K562 (cell line): ENCODE measurements around the gene DLGAP3. TPM values are rescaled to one million over a fixed set of nuclear protein-coding genes. Genes with fewer than 3 reads are reported as not detected.

ENCODE experiments used
- ATAC-seq: fragments of 200-7000 bp; cut with Tn5 transposase; 3 replicates; pipeline ENCODE4 v1.9.1; 2020; ENCODE audit warnings: moderate library complexity
- BruUV-seq: library from RNA; stranded (reverse); fragments of 400-500 nt; replicated peaks from 2 replicates; lab custom pipeline; 2021; lab: Mats Ljungman, UMichigan
- CTCF ChIA-PET: fragments of 300-600 bp; formaldehyde crosslinking; extraction: SDS; loops from one replicate; lab custom pipeline; 2021; ENCODE audit warnings: low intra/inter-chr PET ratio; lab: Yijun Ruan, JAX
- POLR2A ChIA-PET: fragments of 300-600, 350-650 bp; sonication (Branson Sonifier 250); formaldehyde crosslinking; extraction: SDS; loops from one replicate; lab custom pipeline; 2021; ENCODE audit warnings: antibody characterized with exemption, inconsistent platforms; lab: Yijun Ruan, JAX
- DNase-seq, 4 experiments: peaks; one replicate each; pipeline versions ENCODE4 v3.0.0 to v3.0.0-alpha.2; 2011 to 2018; ENCODE audit warnings: low spot score in 3 of 4, mixed read lengths in 3 of 4; ENCODE audit errors: extremely low read depth in 1 of 4
- FAIRE-seq: peaks from 2 replicates; lab custom pipeline; 2011; peaks lifted over from hg19 to GRCh38; lab: Jason Lieb, UNC
- H2AFZ ChIP-seq: 2 replicates; pipeline ENCODE4 v1.6.0; 2011; ENCODE audit warnings: low read depth, low read length, control low read depth, inconsistent platforms
- H3K27ac ChIP-seq: fragments of 200-600 bp; 3 replicates; pipeline ENCODE4 v1.8.0; 2011; ENCODE audit warnings: low read depth, mild to moderate bottlenecking, control low read depth, inconsistent platforms, low read length, moderate library complexity, mixed read lengths; ENCODE audit errors: extremely low read depth
- H3K27me3 ChIP-seq, 2 experiments: fragments of 300-600 bp in 1 of 2; 2 replicates in 1 of 2; 3 replicates in 1 of 2; pipeline versions ENCODE4 v1.6.0 to v1.8.0; 2011; ENCODE audit warnings: inconsistent platforms in 2 of 2, low read length in 2 of 2, mild to moderate bottlenecking in 1 of 2, mixed read lengths in 1 of 2, moderate library complexity in 1 of 2; ENCODE audit not compliant: control insufficient read depth in 2 of 2, insufficient read depth in 2 of 2
- H3K36me3 ChIP-seq: fragments of 300-600 bp; 3 replicates; pipeline ENCODE4 v1.8.0; 2011; ENCODE audit warnings: mild to moderate bottlenecking, low read length, inconsistent platforms; ENCODE audit not compliant: control insufficient read depth, insufficient read depth
- H3K4me1 ChIP-seq, 2 experiments: fragments of 200-600 bp in 1 of 2; replicated peaks in 1 of 2; 2 replicates in 1 of 2; 3 replicates in 1 of 2; pipeline versions ENCODE4 v1.5.1 to v1.8.0; 2011; ENCODE audit warnings: inconsistent platforms in 2 of 2, low read length in 2 of 2, mild to moderate bottlenecking in 1 of 2, mixed read lengths in 1 of 2, moderate library complexity in 1 of 2; ENCODE audit not compliant: control insufficient read depth in 2 of 2, insufficient read depth in 2 of 2
- H3K4me2 ChIP-seq: 2 replicates; pipeline ENCODE4 v1.6.1; 2011; ENCODE audit warnings: low read length, control low read depth, inconsistent platforms, mixed read lengths; ENCODE audit not compliant: insufficient read depth
- H3K4me3 ChIP-seq: fragments of 200-600 bp; sonication (generic), shearing (Covaris generic); 2 replicates; pipeline ENCODE4 v1.5.1; 2016; ENCODE audit warnings: control low read depth, inconsistent platforms
- H3K79me2 ChIP-seq: fragments of 200-600 bp; 3 replicates; pipeline ENCODE4 v1.8.0; 2011; ENCODE audit warnings: low read length, inconsistent platforms; ENCODE audit not compliant: control insufficient read depth, insufficient read depth
- H3K9ac ChIP-seq, 2 experiments: 2 replicates each; pipeline versions ENCODE4 v1.6.0 to v1.6.1; 2011; ENCODE audit warnings: low read depth in 2 of 2, low read length in 2 of 2, control low read depth in 1 of 2, inconsistent platforms in 1 of 2, mild to moderate bottlenecking in 1 of 2, mixed read lengths in 1 of 2; ENCODE audit not compliant: insufficient read depth in 1 of 2
- H3K9me1 ChIP-seq: one replicate; pipeline ENCODE4 v1.6.0; 2011; ENCODE audit warnings: inconsistent platforms, mild to moderate bottlenecking, low read length, moderate library complexity; ENCODE audit not compliant: control insufficient read depth, insufficient read depth
- H3K9me3 ChIP-seq: replicated peaks from 2 replicates; pipeline ENCODE4 v1.5.1; 2011; ENCODE audit warnings: low read depth, low read length, inconsistent platforms; ENCODE audit not compliant: control insufficient read depth, insufficient read depth
- H4K20me1 ChIP-seq: replicated peaks from 2 replicates; pipeline ENCODE4 v1.6.1; 2011; ENCODE audit warnings: low read length, inconsistent platforms, mixed read lengths; ENCODE audit not compliant: control insufficient read depth, insufficient read depth
- CCAR2 ChIP-seq: fragments of 200-400 bp; formaldehyde crosslinking; IDR thresholded peaks from 2 replicates; pipeline ENCODE4 v1.6.1; 2017; ENCODE audit warnings: mild to moderate bottlenecking, low read depth, low read length
- MLLT1 ChIP-seq, 2 experiments: fragments of 450-650 bp; IDR thresholded peaks; 2 replicates each; pipeline ENCODE4 v1.6.1; 2016
- NEUROD1 ChIP-seq: fragments of 150-350 bp; IDR thresholded peaks from 2 replicates; pipeline ENCODE4 v1.6.1; 2014; ENCODE audit warnings: borderline replicate concordance, low read length, low read depth; ENCODE audit not compliant: partially characterized antibody
- TCF15 ChIP-seq: fragments of 250-450 bp; sonication (Bioruptor Pico); IDR thresholded peaks from 2 replicates; pipeline ENCODE4 v1.8.0; 2022; ENCODE audit warnings: moderate library complexity, mild to moderate bottlenecking, inconsistent platforms
- ZNF212 ChIP-seq: fragments of 450-650 bp; formaldehyde crosslinking; IDR thresholded peaks from 2 replicates; pipeline ENCODE4 v1.4.0; 2020; ENCODE audit warnings: mild to moderate bottlenecking
- WGBS: fragments of 100-300 bp; shearing (Covaris generic); methylation state at CpG from one replicate; pipeline ENCODE4 v1.1.6; 2016; ENCODE audit warnings: low coverage, mixed read lengths; ENCODE audit not compliant: insufficient coverage; ENCODE audit errors: missing lambda C conversion rate; 5-methylcytosine and 5-hydroxymethylcytosine counted together
- in situ Hi-C: fragments of 300-500 bp; cut with MboI; formaldehyde crosslinking; loops from 4 replicates; pipeline ENCODE4 v1.15.0; 2018; ENCODE audit warnings: inconsistent platforms, mixed read lengths
- intact Hi-C: fragments of 100-400 bp; cut with micrococcal nuclease; formaldehyde crosslinking; loops from 2 replicates; pipeline ENCODE4 v1.14.2; 2022
- polyA plus RNA-seq, 8 experiments: library from polyadenylated mRNA; depleted of rRNA in 4 of 8; stranded (reverse) in 5 of 8; unstranded in 3 of 8; fragments of >200 nt; fragmentation: Nextera tagmentation in 2 of 8; fragmentation: Illumina TruSeq in 1 of 8; extraction: Ambion mirVana in 2 of 8; extraction: Trizol in 1 of 8; gene quantifications; 2 replicates each; pipeline versions ENCODE4 v1.2.1 to v1.2.3, GENCODE V29; 2011 to 2014; ENCODE audit warnings: inconsistent platforms in 1 of 8, missing spikeins in 1 of 8
- total RNA-seq, 7 experiments: library from RNA; depleted of rRNA in 6 of 7; stranded (reverse); fragments of >200 nt in 6 of 7; fragmentation: Illumina TruSeq in 2 of 7; extraction: Trizol in 2 of 7; gene quantifications; 2 replicates each; pipeline versions ENCODE4 v1.2.1 to v1.2.3, GENCODE V29; 2011 to 2021; ENCODE audit warnings: low replicate concordance in 1 of 7
- TF ChIP-seq, protein P1 (sequence below): fragments of 450-650 bp; IDR thresholded peaks from 2 replicates; pipeline ENCODE4 v1.6.1; 2016; ENCODE audit warnings: mild to moderate bottlenecking, moderate library complexity

DLGAP3 gene
- total and polyA plus RNA-seq, 9 of the 15 experiments (the other 6 are each of a cell fraction or from before 2014, with no cell fraction given) = 0.01 to 0.16 (median 0.07) TPM; not detected in 6

GRCh38 chr1:34976384-34977209, 47.1 kb upstream of the DLGAP3 start:
- POLR2A ChIA-PET = interaction anchor here (2.6 kb wide), 1 partner anchor 8 kb away, joined by 11 read pairs; the partner anchor contains the start of gene TMEM35B
- ATAC-seq (no peak), DNase-seq (no peak), FAIRE-seq (no peak)
- Histone ChIP-seq H3K27ac (no peak overlapping the region), H3K4me2 (no peak overlapping the region), H3K79me2 (no peaks in the 10 kb centered on the region), H2AFZ (no peak overlapping the region), H3K9ac (no peak overlapping the region), H3K9me3 (no peaks in the 10 kb centered on the region), H3K9me1 (peaks cover 3% of the 10 kb centered on the region), H3K27me3 (0 out of 5 replicates have a peak, but pooled peaks cover 0 to 14% of the 10 kb centered on the region in 2 experiments), H3K36me3 (0 out of 3 replicates have a peak, but pooled peaks cover 2% of the 10 kb centered on the region), H4K20me1 (no peaks in the 10 kb centered on the region), H3K4me1 (peaks cover 0 to 6% of the 10 kb centered on the region in 2 experiments), H3K4me3 (no peak overlapping the region)
- intact Hi-C loops = no loop called here
- CTCF ChIA-PET = no interaction called here
- 93% methylated on average over 46 of the region's 72 CpGs for WGBS
- in situ Hi-C loops = no loop called here
- no TSS peak for BruUV-seq
- TF ChIP-seq NEUROD1 = no peak
- TF ChIP-seq, protein P1, sequence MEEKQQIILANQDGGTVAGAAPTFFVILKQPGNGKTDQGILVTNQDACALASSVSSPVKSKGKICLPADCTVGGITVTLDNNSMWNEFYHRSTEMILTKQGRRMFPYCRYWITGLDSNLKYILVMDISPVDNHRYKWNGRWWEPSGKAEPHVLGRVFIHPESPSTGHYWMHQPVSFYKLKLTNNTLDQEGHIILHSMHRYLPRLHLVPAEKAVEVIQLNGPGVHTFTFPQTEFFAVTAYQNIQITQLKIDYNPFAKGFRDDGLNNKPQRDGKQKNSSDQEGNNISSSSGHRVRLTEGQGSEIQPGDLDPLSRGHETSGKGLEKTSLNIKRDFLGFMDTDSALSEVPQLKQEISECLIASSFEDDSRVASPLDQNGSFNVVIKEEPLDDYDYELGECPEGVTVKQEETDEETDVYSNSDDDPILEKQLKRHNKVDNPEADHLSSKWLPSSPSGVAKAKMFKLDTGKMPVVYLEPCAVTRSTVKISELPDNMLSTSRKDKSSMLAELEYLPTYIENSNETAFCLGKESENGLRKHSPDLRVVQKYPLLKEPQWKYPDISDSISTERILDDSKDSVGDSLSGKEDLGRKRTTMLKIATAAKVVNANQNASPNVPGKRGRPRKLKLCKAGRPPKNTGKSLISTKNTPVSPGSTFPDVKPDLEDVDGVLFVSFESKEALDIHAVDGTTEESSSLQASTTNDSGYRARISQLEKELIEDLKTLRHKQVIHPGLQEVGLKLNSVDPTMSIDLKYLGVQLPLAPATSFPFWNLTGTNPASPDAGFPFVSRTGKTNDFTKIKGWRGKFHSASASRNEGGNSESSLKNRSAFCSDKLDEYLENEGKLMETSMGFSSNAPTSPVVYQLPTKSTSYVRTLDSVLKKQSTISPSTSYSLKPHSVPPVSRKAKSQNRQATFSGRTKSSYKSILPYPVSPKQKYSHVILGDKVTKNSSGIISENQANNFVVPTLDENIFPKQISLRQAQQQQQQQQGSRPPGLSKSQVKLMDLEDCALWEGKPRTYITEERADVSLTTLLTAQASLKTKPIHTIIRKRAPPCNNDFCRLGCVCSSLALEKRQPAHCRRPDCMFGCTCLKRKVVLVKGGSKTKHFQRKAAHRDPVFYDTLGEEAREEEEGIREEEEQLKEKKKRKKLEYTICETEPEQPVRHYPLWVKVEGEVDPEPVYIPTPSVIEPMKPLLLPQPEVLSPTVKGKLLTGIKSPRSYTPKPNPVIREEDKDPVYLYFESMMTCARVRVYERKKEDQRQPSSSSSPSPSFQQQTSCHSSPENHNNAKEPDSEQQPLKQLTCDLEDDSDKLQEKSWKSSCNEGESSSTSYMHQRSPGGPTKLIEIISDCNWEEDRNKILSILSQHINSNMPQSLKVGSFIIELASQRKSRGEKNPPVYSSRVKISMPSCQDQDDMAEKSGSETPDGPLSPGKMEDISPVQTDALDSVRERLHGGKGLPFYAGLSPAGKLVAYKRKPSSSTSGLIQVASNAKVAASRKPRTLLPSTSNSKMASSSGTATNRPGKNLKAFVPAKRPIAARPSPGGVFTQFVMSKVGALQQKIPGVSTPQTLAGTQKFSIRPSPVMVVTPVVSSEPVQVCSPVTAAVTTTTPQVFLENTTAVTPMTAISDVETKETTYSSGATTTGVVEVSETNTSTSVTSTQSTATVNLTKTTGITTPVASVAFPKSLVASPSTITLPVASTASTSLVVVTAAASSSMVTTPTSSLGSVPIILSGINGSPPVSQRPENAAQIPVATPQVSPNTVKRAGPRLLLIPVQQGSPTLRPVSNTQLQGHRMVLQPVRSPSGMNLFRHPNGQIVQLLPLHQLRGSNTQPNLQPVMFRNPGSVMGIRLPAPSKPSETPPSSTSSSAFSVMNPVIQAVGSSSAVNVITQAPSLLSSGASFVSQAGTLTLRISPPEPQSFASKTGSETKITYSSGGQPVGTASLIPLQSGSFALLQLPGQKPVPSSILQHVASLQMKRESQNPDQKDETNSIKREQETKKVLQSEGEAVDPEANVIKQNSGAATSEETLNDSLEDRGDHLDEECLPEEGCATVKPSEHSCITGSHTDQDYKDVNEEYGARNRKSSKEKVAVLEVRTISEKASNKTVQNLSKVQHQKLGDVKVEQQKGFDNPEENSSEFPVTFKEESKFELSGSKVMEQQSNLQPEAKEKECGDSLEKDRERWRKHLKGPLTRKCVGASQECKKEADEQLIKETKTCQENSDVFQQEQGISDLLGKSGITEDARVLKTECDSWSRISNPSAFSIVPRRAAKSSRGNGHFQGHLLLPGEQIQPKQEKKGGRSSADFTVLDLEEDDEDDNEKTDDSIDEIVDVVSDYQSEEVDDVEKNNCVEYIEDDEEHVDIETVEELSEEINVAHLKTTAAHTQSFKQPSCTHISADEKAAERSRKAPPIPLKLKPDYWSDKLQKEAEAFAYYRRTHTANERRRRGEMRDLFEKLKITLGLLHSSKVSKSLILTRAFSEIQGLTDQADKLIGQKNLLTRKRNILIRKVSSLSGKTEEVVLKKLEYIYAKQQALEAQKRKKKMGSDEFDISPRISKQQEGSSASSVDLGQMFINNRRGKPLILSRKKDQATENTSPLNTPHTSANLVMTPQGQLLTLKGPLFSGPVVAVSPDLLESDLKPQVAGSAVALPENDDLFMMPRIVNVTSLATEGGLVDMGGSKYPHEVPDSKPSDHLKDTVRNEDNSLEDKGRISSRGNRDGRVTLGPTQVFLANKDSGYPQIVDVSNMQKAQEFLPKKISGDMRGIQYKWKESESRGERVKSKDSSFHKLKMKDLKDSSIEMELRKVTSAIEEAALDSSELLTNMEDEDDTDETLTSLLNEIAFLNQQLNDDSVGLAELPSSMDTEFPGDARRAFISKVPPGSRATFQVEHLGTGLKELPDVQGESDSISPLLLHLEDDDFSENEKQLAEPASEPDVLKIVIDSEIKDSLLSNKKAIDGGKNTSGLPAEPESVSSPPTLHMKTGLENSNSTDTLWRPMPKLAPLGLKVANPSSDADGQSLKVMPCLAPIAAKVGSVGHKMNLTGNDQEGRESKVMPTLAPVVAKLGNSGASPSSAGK = no peak
- no peak for TF ChIP-seq TCF15 (CRISPR knock-in tag)
- TF ChIP-seq ZNF212 (CRISPR knock-in tag) = no peak
- TF ChIP-seq CCAR2 = no peak
- no peak for TF ChIP-seq MLLT1 (IDR thresholded peaks at IDR 0.05)
